ENCODE results near the gene RAB19. TPM values are rescaled to one million over a fixed set of nuclear protein-coding genes. Genes with fewer than 3 reads are reported as not detected.
"Not testable (repeated sequence)": the region's sequence is repeated elsewhere in the genome, so short reads cannot be mapped to it uniquely, and the experiment has no call there.

The RAB19 gene
- total and polyA plus RNA-seq, 2 donors (not counting 1 experiment from before 2014, with no cell fraction given): 0.37 to 1.1 TPM

- peaks cover 19% of the 10 kb centered on the region for H3K4me1 Mint-ChIP-seq
Observed at GRCh38 chr7:140453273-140453672, 49.4 kb downstream of the RAB19 start.

GRCh38 chr7:140453785-140454656, 50.2 kb downstream of the RAB19 start:
- H3K9me3 ChIP-seq (ENCODE audit: control extremely low read depth in 1 of 3, control insufficient read depth in 2 of 3, insufficient read depth in 1 of 3, low read length in 2 of 3); POLR2A ChIA-PET; H3K4me3 Mint-ChIP-seq; H3K4me1 ChIP-seq (ENCODE audit: control insufficient read depth in 2 of 2, insufficient read depth in 2 of 2, low read length in 2 of 2); H2AFZ ChIP-seq (ENCODE audit: insufficient read depth, low read depth, low read length, poor library complexity, severe bottlenecking); H3K27me3 ChIP-seq (replicated peaks in 1 of 4; ENCODE audit: control extremely low read depth in 1 of 4, control insufficient read depth in 3 of 4, insufficient read depth in 4 of 4, low read length in 3 of 4); intact Hi-C loops (cut with micrococcal nuclease); H3K27ac ChIP-seq (ENCODE audit: low read length in 2 of 2); H3K4me3 ChIP-seq (ENCODE audit: control extremely low read depth in 1 of 5, extremely low read depth in 1 of 5, insufficient read depth in 1 of 5, low read depth in 2 of 5, low read length in 4 of 5); H3K27me3 Mint-ChIP-seq; DNase-seq; H3K79me2 ChIP-seq (ENCODE audit: control insufficient read depth, insufficient read depth, low read length); H3K9me3 Mint-ChIP-seq (ENCODE audit: insufficient read depth); ATAC-seq (ENCODE audit: low read depth); H3K4me2 ChIP-seq (replicated peaks; ENCODE audit: low read depth, low read length, poor library complexity, severe bottlenecking); H3K9ac ChIP-seq (ENCODE audit: low read length): not testable (repeated sequence)
- Histone ChIP-seq H3K36me3 (replicated peaks in 1 of 2; ENCODE audit: control extremely low read depth in 1 of 2, control insufficient read depth in 1 of 2, extremely low read depth in 1 of 2, insufficient read depth in 2 of 2, low read length in 1 of 2) (peaks cover 13 to 59% of the 10 kb centered on the region in 2 experiments), H4K20me1 (ENCODE audit: control insufficient read depth, insufficient read depth, low read length, poor library complexity, severe bottlenecking) (peaks cover 38% of the 10 kb centered on the region)
- Mint-ChIP-seq H3K27ac (peak overlapping the region; percentile 2), H3K4me1 (peaks cover 19% of the 10 kb centered on the region)
- CTCF ChIA-PET: interaction anchor here (0.7 kb wide), 1 partner anchor 27 kb away, joined by 4 read pairs; no protein-coding TSS in a partner anchor
- 76% methylated on average over 5 of the region's 9 CpGs for WGBS (ENCODE audit: insufficient coverage)

More at GRCh38 chr7:140453273-140453672, 49.4 kb downstream of the RAB19 start:
- no peak overlapping the region for H3K4me3 ChIP-seq (ENCODE audit: control extremely low read depth in 1 of 5, extremely low read depth in 1 of 5, insufficient read depth in 1 of 5, low read depth in 2 of 5, low read length in 4 of 5)
- H4K20me1 ChIP-seq (ENCODE audit: control insufficient read depth, insufficient read depth, low read length, poor library complexity, severe bottlenecking): peaks cover 32% of the 10 kb centered on the region
- H2AFZ ChIP-seq (ENCODE audit: insufficient read depth, low read depth, low read length, poor library complexity, severe bottlenecking): no peak overlapping the region
- no peaks in the 10 kb centered on the region for H3K79me2 ChIP-seq (ENCODE audit: control insufficient read depth, insufficient read depth, low read length)
- Mint-ChIP-seq H3K27ac (no peak overlapping the region), H3K4me3 (no peak overlapping the region), H3K9me3 (ENCODE audit: insufficient read depth) (no peaks in the 10 kb centered on the region), H3K27me3 (no peaks in the 10 kb centered on the region)
- H3K4me2 ChIP-seq (replicated peaks; ENCODE audit: low read depth, low read length, poor library complexity, severe bottlenecking): no peak overlapping the region
- H3K36me3 ChIP-seq (replicated peaks in 1 of 2; ENCODE audit: control extremely low read depth in 1 of 2, control insufficient read depth in 1 of 2, extremely low read depth in 1 of 2, insufficient read depth in 2 of 2, low read length in 1 of 2): peaks cover 9 to 58% of the 10 kb centered on the region in 2 experiments
- H3K9me3 ChIP-seq (ENCODE audit: control extremely low read depth in 1 of 3, control insufficient read depth in 2 of 3, insufficient read depth in 1 of 3, low read length in 2 of 3): no peaks in the 10 kb centered on the region
- DNase-seq (no peak), ATAC-seq (ENCODE audit: low read depth) (no peak)
- 96% methylated on average over 3 of the region's 4 CpGs for WGBS (ENCODE audit: insufficient coverage)
- intact Hi-C loops (cut with micrococcal nuclease): no loop called here
- no peak overlapping the region for H3K27ac ChIP-seq (ENCODE audit: low read length in 2 of 2)
- H3K9ac ChIP-seq (ENCODE audit: low read length): no peak overlapping the region
- TF ChIP-seq EZH2 (IDR thresholded peaks at IDR 0.05; ENCODE audit: borderline replicate concordance, insufficient read depth, low read depth, low read length, poor library complexity, severe bottlenecking) (no peak), CTCF (IDR thresholded peaks at IDR 0.05) (no peak)
- ChIA-PET CTCF (no interaction called here), POLR2A (no interaction called here)
- H3K27me3 ChIP-seq (replicated peaks in 1 of 4; ENCODE audit: control extremely low read depth in 1 of 4, control insufficient read depth in 3 of 4, insufficient read depth in 4 of 4, low read length in 3 of 4): no peaks in the 10 kb centered on the region
- peaks cover 8 to 10% of the 10 kb centered on the region in 2 donors for H3K4me1 ChIP-seq (ENCODE audit: control insufficient read depth in 2 of 2, insufficient read depth in 2 of 2, low read length in 2 of 2)
